IMR-90 (cell line): ENCODE measurements around the gene PKM. TPM values are rescaled to one million over a fixed set of nuclear protein-coding genes. Genes with fewer than 3 reads are reported as not detected.

Experiments used
- ATAC-seq: fragments of 200-7000 bp; cut with Tn5 transposase; 2 replicates; pipeline ENCODE4 v1.9.1; 2020; ENCODE audit warnings: low read depth, mild to moderate bottlenecking, moderate library complexity
- BruUV-seq: library from RNA; stranded (reverse); fragments of 400-500 nt; replicated peaks from 2 replicates; lab custom pipeline; 2021; lab: Mats Ljungman, UMichigan
- CTCF ChIA-PET: fragments of 300-600 bp; formaldehyde crosslinking; extraction: SDS; loops from one replicate; lab custom pipeline; 2021; ENCODE audit warnings: antibody characterized with exemption; lab: Yijun Ruan, JAX
- POLR2A ChIA-PET: fragments of 300-600 bp; sonication (Branson Sonifier 250); formaldehyde crosslinking; loops from one replicate; lab custom pipeline; 2022; ENCODE audit warnings: antibody characterized with exemption; ENCODE audit not compliant: unreplicated experiment; lab: Charles Lee
- DNase-seq: peaks from one replicate; pipeline ENCODE4 v3.0.0; 2013
- H2AFZ ChIP-seq: replicated peaks from 2 replicates; pipeline ENCODE3; 2013; ENCODE audit warnings: low read length, mild to moderate bottlenecking; ENCODE audit not compliant: poor library complexity
- H2AK5ac ChIP-seq: 2 replicates; pipeline ENCODE4 v1.6.1; 2013; ENCODE audit warnings: low read depth, low read length, inconsistent platforms
- H2AK9ac ChIP-seq: replicated peaks from 2 replicates; pipeline ENCODE3; 2013; ENCODE audit warnings: mild to moderate bottlenecking, low read depth, low read length, moderate library complexity; ENCODE audit not compliant: poor library complexity
- H2BK120ac ChIP-seq: 2 replicates; pipeline ENCODE4 v1.6.1; 2013; ENCODE audit warnings: low read depth, low read length, inconsistent platforms
- H2BK15ac ChIP-seq: 3 replicates; pipeline ENCODE4 v1.6.1; 2013; ENCODE audit warnings: low read depth, low read length, inconsistent platforms
- H2BK20ac ChIP-seq: 2 replicates; pipeline ENCODE4 v1.6.1; 2013; ENCODE audit warnings: low read depth, mild to moderate bottlenecking, inconsistent platforms, low read length, moderate library complexity
- H2BK5ac ChIP-seq: 2 replicates; pipeline ENCODE4 v1.6.1; 2013; ENCODE audit warnings: mild to moderate bottlenecking, low read depth, low read length, inconsistent platforms; ENCODE audit not compliant: poor library complexity, severe bottlenecking
- H3K14ac ChIP-seq: replicated peaks from 2 replicates; pipeline ENCODE4 v1.6.1; 2013; ENCODE audit warnings: low read depth, low read length, inconsistent platforms
- H3K18ac ChIP-seq: 2 replicates; pipeline ENCODE4 v1.6.1; 2013; ENCODE audit warnings: low read depth, low read length, control low read depth
- H3K23ac ChIP-seq: 2 replicates; pipeline ENCODE4 v1.6.1; 2013; ENCODE audit warnings: low read depth, low read length, inconsistent platforms
- H3K27ac ChIP-seq: 2 replicates; pipeline ENCODE4 v1.5.1; 2013; ENCODE audit warnings: mild to moderate bottlenecking, control low read depth, low read length; ENCODE audit not compliant: insufficient read depth
- H3K27me3 ChIP-seq: 2 replicates; pipeline ENCODE4 v1.6.1; 2013; ENCODE audit warnings: low read length; ENCODE audit not compliant: control insufficient read depth, insufficient read depth
- H3K36me3 ChIP-seq: 2 replicates; pipeline ENCODE4 v1.6.1; 2013; ENCODE audit warnings: low read length, mixed read lengths; ENCODE audit not compliant: control insufficient read depth, insufficient read depth
- H3K4ac ChIP-seq: 2 replicates; pipeline ENCODE4 v1.6.1; 2013; ENCODE audit warnings: low read depth, low read length, inconsistent platforms
- H3K4me1 ChIP-seq: 2 replicates; pipeline ENCODE4 v1.6.1; 2013; ENCODE audit warnings: low read length, mixed read lengths; ENCODE audit not compliant: control insufficient read depth, insufficient read depth
- H3K4me2 ChIP-seq: 2 replicates; pipeline ENCODE4 v1.6.1; 2013; ENCODE audit warnings: low read depth, mild to moderate bottlenecking, control low read depth, low read length, moderate library complexity
- H3K4me3 ChIP-seq: 2 replicates; pipeline ENCODE4 v1.5.1; 2013; ENCODE audit warnings: low read depth, mild to moderate bottlenecking, control low read depth, low read length, moderate library complexity; ENCODE audit not compliant: insufficient read depth
- H3K56ac ChIP-seq: 2 replicates; pipeline ENCODE4 v1.6.1; 2013; ENCODE audit warnings: low read length, inconsistent platforms; ENCODE audit not compliant: insufficient read depth; ENCODE audit errors: extremely low read depth
- H3K79me1 ChIP-seq, 2 experiments: 2 replicates each; pipeline ENCODE4 v1.6.1; 2013; ENCODE audit warnings: low read length in 2 of 2, inconsistent platforms in 1 of 2, low read depth in 1 of 2
- H3K9ac ChIP-seq: 2 replicates; pipeline ENCODE4 v1.6.1; 2013; ENCODE audit warnings: low read depth, low read length, control low read depth
- H3K9me1 ChIP-seq: 2 replicates; pipeline ENCODE4 v1.6.1; 2013; ENCODE audit warnings: low read length, inconsistent platforms; ENCODE audit not compliant: insufficient read depth
- H3K9me3 ChIP-seq: 2 replicates; pipeline ENCODE4 v1.6.1; 2013; ENCODE audit warnings: low read length; ENCODE audit not compliant: control insufficient read depth, insufficient read depth
- H4K20me1 ChIP-seq: 2 replicates; pipeline ENCODE4 v1.6.1; 2013; ENCODE audit warnings: low read length, inconsistent platforms; ENCODE audit not compliant: insufficient read depth
- H4K5ac ChIP-seq: 2 replicates; pipeline ENCODE4 v1.6.1; 2013; ENCODE audit warnings: mild to moderate bottlenecking, low read depth, low read length, control low read depth
- H4K8ac ChIP-seq, 2 experiments: 2 replicates each; pipeline ENCODE4 v1.6.1; 2013; ENCODE audit warnings: low read depth in 2 of 2, low read length in 2 of 2, control low read depth in 1 of 2, inconsistent platforms in 1 of 2
- H4K91ac ChIP-seq: 2 replicates; pipeline ENCODE4 v1.6.1; 2013; ENCODE audit warnings: low read depth, low read length, inconsistent platforms; ENCODE audit not compliant: insufficient read depth
- BHLHE40 ChIP-seq: fragments of 150-350 bp; IDR thresholded peaks from 2 replicates; pipeline ENCODE4 v1.6.1; 2016; ENCODE audit warnings: mild to moderate bottlenecking, low read depth, low read length
- CEBPB ChIP-seq: IDR thresholded peaks from 2 replicates; pipeline ENCODE4 v1.6.1; 2012; ENCODE audit warnings: low read depth, low read length, improper control_type of control experiment
- CHD1 ChIP-seq: IDR thresholded peaks from 2 replicates; pipeline ENCODE4 v1.6.1; 2012; ENCODE audit warnings: low read depth, low read length, improper control_type of control experiment
- CTCF ChIP-seq: conservative IDR thresholded peaks from 2 replicates; pipeline ENCODE4 v1.5.1; 2012; ENCODE audit warnings: mild to moderate bottlenecking, low read depth, low read length, improper control_type of control experiment
- FOS ChIP-seq: fragments of 150-350 bp; IDR thresholded peaks from 2 replicates; pipeline ENCODE4 v1.6.1; 2016; ENCODE audit warnings: low read depth, low read length
- MAFK ChIP-seq: IDR thresholded peaks from 2 replicates; pipeline ENCODE4 v1.6.1; 2012; ENCODE audit warnings: low read depth, low read length, improper control_type of control experiment
- POLR2A ChIP-seq: IDR thresholded peaks from 2 replicates; pipeline ENCODE4 v1.6.1; 2012; ENCODE audit warnings: mild to moderate bottlenecking, low read depth, low read length
- RAD21 ChIP-seq: IDR thresholded peaks from 2 replicates; pipeline ENCODE4 v1.6.1; 2012; ENCODE audit warnings: low read length, improper control_type of control experiment
- RCOR1 ChIP-seq: IDR thresholded peaks from 2 replicates; pipeline ENCODE4 v1.6.1; 2012; ENCODE audit warnings: mild to moderate bottlenecking, low read length, improper control_type of control experiment; ENCODE audit not compliant: insufficient replicate concordance
- WGBS, 2 experiments: methylation state at CpG; one replicate each; pipeline versions ENCODE4 v1.1.5 to v1.1.7; 2013; ENCODE audit warnings: missing lambda C conversion rate in 2 of 2; ENCODE audit not compliant: insufficient read length in 1 of 2; ENCODE audit errors: extremely low coverage in 2 of 2; 5-methylcytosine and 5-hydroxymethylcytosine counted together
- dilution Hi-C: fragments of 300-500 bp; cut with HindIII; formaldehyde crosslinking; loops from one replicate; pipeline ENCODE4 v1.14.3; 2018; ENCODE audit warnings: low sequenced_read_pairs; ENCODE audit not compliant: unreplicated experiment
- in situ Hi-C: fragments of 300-500 bp; cut with MboI; formaldehyde crosslinking; loops from 3 replicates; pipeline ENCODE4 v1.14.3; 2019; ENCODE audit warnings: low sequenced_read_pairs, inconsistent platforms, mixed read lengths
- intact Hi-C: fragments of 100-400 bp; cut with micrococcal nuclease; formaldehyde crosslinking; loops from 2 replicates; pipeline ENCODE4 v1.10.0; 2022
- polyA plus RNA-seq, 3 experiments: library from polyadenylated mRNA; depleted of rRNA; stranded (reverse); fragments of >200 nt; gene quantifications; 2 replicates each; pipeline ENCODE4 v1.2.3, GENCODE V29; 2012; ENCODE audit warnings: low replicate concordance in 1 of 3
- total RNA-seq: library from RNA; depleted of rRNA; stranded (reverse); fragments of >200 nt; gene quantifications from 2 replicates; pipeline ENCODE4 v1.2.3, GENCODE V29; 2012
- TF ChIP-seq, protein P1 (sequence below): fragments of 150-350 bp; IDR thresholded peaks from 2 replicates; pipeline ENCODE4 v1.6.1; 2016; ENCODE audit warnings: low read depth, mild to moderate bottlenecking, low read length, moderate library complexity, borderline replicate concordance

The PKM gene
- total and polyA plus RNA-seq, 2 of the 4 experiments (the other 2 are of a cell fraction) = 2,219 to 3,859 TPM

GRCh38 chr15:72272213-72272996 is 41.4 kb upstream of the PKM start, which contains the start of gene PARP6 (continued):
- peak; percentile 67 for TF ChIP-seq CTCF

DNA sequence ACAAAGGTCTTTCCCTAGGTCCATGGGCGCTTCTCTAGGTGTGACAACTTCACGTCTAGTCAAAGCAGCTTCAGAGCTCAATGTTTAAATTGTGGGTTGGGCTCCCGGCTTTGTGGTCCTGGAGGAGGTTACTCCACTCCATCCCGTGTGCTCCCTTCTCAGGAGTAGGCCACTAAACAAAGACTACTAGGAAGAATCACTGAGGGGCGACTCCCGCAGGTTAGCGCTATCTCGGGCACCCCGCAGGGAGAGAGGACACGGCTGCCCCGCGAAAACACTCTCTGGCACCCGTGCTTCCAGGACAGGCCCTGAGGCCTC is 40.9 kb upstream of the PKM start:
- Histone ChIP-seq H2AK9ac (peak overlapping the region; percentile 84), H3K4me3 (peak overlapping the region; percentile 80), H2BK5ac (no peak overlapping the region), H3K36me3 (peaks cover 6% of the 10 kb centered on the region), H3K9ac (peak overlapping the region; percentile 78), H2BK120ac (no peak overlapping the region), H3K14ac (peak overlapping the region; percentile 54; the same call in 1 of the 2 replicates), H2AK5ac (no peak overlapping the region), H3K27me3 (peaks cover 1% of the 10 kb centered on the region; the same call in 1 of the 2 replicates), H3K9me3 (no peaks in the 10 kb centered on the region), H3K4ac (peak overlapping the region; percentile 69), H4K91ac (peak overlapping the region; percentile 46), H3K79me1 (peaks cover 25 to 32% of the 10 kb centered on the region in 2 experiments), H3K9me1 (peaks cover 4% of the 10 kb centered on the region; the same call in 1 of the 2 replicates), H4K20me1 (no peaks in the 10 kb centered on the region; the same call in 1 of the 2 replicates), H3K23ac (peak overlapping the region; percentile 7), H3K18ac (no peak overlapping the region; the same call in 1 of the 2 replicates), H3K56ac (peak overlapping the region; percentile 51), H3K27ac (peak overlapping the region; percentile 45), H4K8ac (peak overlapping the region; percentile 31 to 70; a peak in 2 of 4 replicates), H3K4me1 (no peaks in the 10 kb centered on the region), H3K4me2 (peak overlapping the region; percentile 93), H2BK20ac (no peak overlapping the region), H4K5ac (peak overlapping the region; percentile 34; the same call in 1 of the 2 replicates), H2AFZ (peak overlapping the region; percentile 96), H2BK15ac (no peak overlapping the region)
- ChIA-PET CTCF (no interaction called here), POLR2A (no interaction called here)
- 5% methylated on average over 7 of the region's 13 CpGs; no CpG with 5 or more reads in 1 of the 2 experiments for WGBS, 2 experiments
- BruUV-seq = no TSS peak
- peak; percentile 5 for ATAC-seq
- TF ChIP-seq RAD21 (no peak), FOS (no peak), MAFK (no peak), POLR2A (no peak), CHD1 (no peak), RCOR1 (no peak), CEBPB (no peak), BHLHE40 (no peak)
- TF ChIP-seq, protein P1, sequence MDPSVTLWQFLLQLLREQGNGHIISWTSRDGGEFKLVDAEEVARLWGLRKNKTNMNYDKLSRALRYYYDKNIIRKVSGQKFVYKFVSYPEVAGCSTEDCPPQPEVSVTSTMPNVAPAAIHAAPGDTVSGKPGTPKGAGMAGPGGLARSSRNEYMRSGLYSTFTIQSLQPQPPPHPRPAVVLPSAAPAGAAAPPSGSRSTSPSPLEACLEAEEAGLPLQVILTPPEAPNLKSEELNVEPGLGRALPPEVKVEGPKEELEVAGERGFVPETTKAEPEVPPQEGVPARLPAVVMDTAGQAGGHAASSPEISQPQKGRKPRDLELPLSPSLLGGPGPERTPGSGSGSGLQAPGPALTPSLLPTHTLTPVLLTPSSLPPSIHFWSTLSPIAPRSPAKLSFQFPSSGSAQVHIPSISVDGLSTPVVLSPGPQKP = no peak
- dilution Hi-C loops (no loop called here), in situ Hi-C loops (no loop called here), intact Hi-C loops (loop anchor here (5.0 kb wide), 1 partner anchor 75 kb away; the partner anchor contains the start of gene GRAMD2A)
- DNase-seq = peak; percentile 12
